Activated CD4-positive, CD25-positive, alpha-beta regulatory T cell (primary cell): Measurements from ENCODE around the gene RIPPLY2.
"Not testable (repeated sequence)": the region's sequence is repeated elsewhere in the genome, so short reads cannot be mapped to it uniquely, and the experiment has no call there.

Source experiments
- DNase-seq, 4 experiments: peaks; one replicate each; lab custom pipeline; 2025; lab: John Stamatoyannopoulos, UW

RIPPLY2 gene

DNA sequence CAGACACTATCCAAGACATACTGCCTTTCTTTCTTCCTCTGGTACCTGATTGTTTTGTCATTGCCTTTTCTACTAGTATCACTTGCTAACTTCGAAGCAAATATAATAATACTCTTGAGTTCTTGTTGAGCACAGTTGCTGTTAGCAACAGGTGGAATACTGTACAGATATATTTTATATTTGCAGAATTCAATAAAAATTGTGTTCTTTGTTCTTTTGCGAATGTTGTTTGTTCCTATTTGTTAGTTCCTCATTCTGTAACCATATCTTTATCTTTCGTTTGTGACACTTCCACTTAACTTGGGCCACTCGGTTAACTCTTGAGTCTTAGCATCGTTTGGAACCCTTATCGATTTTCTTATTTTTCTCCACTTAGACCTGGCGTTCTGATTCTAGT, 7.2 kb downstream of the RIPPLY2 start:
- DNase-seq, result no peak

- no peak for DNase-seq
Observed at GRCh38 chr6:83860782-83861495, 7.8 kb downstream of the RIPPLY2 start.

- DNase-seq, result no peak
Observed at GRCh38 chr6:83862776-83863471, 9.8 kb downstream of the RIPPLY2 start.

GRCh38 chr6:83867043-83867442, 13.9 kb downstream of the RIPPLY2 start:
- DNase-seq, result no peak

DNA sequence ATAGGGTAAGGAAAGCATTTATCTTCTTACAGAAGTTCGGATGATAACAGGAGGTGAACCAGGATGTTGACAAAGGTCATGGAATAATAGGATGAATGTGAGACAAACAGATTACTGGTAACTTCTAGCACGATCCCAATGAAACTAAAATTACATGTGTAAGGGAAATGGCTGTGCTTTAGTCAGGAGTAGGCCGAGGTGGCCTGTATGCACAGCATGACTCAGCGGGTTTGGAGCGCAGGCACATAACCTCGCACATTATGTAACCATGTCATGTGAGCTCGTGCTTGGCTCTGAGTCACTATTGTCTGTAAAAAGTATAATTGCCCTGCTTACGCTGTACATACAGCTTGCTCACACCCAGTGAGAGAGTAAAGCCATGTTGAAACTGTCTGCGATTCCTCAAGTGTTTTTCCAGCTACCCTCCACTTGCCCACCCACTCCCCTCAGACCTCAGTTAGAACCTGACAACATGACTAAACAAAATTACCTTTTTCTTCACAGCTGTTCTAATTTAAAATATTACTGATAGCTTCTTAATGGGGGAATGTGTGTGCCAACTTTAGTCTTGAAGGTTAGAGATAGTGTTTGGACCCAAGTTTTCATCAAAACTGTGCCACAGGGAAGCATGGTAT, 14.5 kb downstream of the RIPPLY2 start:
- DNase-seq, result no peak

DNA sequence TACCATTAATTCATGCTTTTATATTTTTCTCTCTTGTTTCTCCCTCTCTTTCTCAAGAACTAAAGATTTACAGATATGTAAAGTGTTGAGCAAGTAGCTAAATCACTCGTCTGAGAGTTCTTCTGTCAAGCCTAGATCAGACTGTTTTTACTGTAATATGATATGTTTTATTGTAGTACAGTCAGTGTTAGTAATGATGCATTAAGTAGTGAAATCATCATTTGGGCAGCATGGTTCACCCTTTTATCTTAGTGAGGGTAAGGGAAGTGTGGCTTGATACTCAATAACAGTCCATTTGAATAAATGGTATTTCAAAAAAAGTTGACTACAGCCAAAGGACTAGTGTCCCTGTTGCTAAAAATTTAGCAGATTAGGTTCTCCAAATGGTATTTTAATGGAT, 15.5 kb downstream of the RIPPLY2 start:
- DNase-seq, result no peak

DNA sequence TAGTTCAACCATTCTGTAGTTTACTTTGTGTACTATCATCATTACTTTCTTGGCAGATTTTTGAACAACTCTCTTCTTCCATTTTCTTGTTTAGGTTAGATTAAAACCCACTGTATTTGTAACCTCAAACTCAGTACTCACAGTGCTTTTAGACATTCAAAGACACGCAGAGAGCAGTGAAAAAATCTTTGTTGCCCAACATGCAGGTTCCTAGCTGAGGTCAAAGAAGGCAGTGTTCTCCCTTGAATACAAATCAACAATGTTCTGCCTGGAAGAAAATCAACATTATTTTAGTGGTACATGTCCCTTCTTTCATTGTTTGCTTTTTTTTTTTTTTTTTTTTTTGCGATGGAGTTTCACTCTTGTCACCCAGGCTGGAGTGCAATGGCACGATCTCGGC, 17.5 kb downstream of the RIPPLY2 start:
- no peak for DNase-seq

DNA sequence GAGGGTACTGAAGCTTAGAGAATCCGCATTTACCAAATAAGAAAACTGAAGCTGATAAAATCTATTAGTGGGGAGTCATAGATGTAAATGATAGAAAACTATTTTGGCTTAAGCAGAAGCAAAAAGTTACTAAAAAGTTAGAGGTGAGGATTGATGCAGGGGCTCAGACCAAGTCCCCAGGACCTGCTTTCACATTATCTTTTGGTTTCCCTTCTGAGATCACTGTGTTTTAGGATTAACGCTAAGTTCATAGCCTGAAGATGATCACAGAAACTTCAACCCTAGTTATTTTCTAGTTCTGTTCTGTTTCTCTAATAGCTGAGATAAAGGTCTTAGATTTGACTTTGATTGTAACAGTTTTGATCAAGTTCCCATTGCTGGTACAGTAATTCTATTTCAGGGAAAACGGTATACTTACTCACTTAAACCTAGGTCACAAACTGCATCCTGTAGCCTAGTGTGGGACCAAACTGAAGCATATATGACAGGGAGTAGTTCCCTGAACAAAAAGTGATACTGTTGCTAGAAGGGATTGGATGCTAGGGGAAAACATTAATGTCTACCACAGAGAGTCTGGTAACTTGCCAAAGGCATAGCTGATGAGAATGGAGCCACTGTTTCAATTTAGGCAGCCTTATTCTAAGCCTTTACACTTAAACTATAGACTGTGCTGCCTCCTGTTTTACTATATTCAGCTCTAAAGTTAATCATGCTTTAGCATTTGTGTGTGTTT, 19.4 kb downstream of the RIPPLY2 start:
- no peak for DNase-seq

DNA sequence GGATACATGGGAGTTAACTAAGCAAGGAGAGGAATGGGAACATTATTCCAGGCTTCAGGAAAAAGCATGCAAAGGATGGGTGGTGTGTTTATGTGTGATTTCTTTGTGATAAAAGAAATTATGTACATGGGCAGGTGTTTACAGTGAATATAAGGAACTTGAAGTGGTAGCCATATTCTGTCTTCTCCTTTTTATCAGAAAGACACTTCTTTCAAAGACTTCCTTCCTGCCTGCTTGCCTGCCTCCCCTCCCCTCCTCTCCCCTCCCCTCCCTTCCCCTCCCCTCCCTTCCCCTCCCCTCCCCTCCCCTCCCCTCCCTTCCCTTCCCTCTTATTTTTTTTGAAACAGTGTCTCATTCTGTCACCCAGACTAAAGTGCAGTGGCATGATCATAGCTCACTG, 20.7 kb downstream of the RIPPLY2 start:
- no peak for DNase-seq

DNA sequence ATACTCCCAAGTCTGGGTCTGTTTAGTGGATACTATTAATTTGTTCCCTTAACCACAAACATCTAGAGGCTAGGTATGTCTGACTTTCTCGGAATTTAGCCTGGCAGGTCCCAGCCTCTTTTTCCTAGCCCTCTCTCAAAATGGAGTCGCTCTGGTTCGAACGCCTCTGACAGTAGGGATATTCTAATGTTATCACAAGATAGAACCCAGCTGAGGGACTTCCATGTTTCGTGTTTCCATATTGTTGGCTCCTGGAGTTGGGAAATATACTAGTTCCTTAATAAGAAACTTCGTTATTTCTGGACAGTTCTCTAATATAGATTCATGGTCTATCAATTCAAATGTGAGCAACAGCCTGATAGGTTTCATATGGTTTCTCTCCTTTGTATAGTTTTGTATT, 22.7 kb downstream of the RIPPLY2 start:
- no peak for DNase-seq

GRCh38 chr6:83878902-83879644, 25.9 kb downstream of the RIPPLY2 start:
- DNase-seq, result no peak

DNA sequence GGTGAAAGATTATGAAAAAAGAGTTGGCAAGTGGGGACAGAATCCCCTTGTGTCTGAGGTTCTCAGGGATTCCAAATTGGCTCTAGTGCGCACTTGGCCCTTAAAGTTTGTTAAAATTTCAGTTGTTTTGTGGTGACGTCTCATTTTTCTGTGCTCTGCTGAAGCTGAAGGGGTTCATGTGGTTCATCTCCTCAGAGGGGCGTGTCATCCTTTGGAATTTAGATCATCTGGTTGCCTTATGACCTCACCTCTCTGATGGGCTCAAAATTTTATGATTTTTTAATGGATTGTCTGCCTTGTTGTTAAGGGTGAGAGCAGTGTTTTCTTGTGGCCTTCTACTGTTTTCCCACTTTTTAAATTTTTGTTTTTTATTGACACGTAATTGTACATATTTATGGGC, 26.6 kb downstream of the RIPPLY2 start:
- DNase-seq, result no peak

- no peak for DNase-seq
Observed at GRCh38 chr6:83883240-83883639, 30.1 kb downstream of the RIPPLY2 start.

DNA sequence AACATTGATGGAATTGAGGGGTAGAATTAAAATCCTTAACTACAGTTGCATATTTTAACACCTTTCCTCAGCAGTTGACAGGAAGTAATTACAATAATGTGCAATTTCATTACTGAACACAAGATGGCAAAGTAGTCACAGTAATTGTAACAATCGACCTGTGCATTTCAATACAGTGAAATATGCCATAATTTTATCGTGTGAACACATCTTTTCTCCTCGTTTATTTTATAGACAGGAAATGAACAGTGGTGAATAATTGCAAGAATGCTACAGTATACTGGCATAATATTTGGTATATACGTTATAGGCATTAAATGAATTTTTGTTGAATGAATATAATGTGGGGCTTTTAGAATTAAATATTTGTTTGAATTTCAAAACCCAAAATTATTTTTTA, 31.4 kb downstream of the RIPPLY2 start:
- no peak for DNase-seq

- DNase-seq, result no peak
Observed at GRCh38 chr6:83885984-83886383, 32.8 kb downstream of the RIPPLY2 start.

GRCh38 chr6:83889621-83890020, 36.5 kb downstream of the RIPPLY2 start:
- DNase-seq, result no peak

DNA sequence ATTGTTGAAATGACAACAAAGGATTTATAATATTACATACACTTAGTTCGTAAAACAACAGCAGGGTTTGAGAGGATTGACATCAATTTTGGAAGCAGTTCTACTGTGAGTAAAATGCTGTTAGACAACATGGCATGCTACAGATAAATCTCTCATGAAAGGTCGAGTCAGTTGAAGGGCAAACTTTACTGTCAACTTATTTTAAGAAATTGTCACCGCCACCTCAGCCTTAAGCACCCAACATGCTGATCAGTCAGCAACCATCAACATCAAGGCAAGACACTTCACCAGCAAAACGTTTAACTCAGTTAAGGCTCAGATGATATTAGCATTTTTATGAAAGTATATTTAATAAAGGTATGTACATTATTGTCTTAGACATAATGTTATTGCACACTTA, 37.4 kb downstream of the RIPPLY2 start:
- no peak for DNase-seq

DNA sequence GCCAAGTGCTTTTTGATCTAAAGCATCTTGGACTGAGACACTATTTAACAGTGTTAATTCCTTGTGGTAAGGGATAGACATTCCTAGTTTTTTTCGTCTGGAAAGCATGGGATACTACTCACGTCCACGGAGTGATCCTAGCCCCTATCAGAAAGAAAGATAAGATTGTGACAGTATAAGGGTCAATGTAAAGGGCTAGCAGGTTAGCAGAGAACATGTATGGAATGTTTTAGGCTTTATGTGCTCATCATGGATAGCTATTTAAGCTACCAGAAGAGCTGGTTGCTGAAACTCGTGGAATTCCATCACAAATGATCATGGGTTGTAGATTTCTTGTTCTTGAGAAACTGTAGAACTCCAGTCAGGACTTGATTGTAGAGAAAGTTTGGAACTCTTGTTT, 38.4 kb downstream of the RIPPLY2 start:
- DNase-seq, result no peak

- no peak for DNase-seq
Observed at GRCh38 chr6:83893024-83893423, 39.9 kb downstream of the RIPPLY2 start.

GRCh38 chr6:83897094-83897493, 43.9 kb downstream of the RIPPLY2 start:
- not testable (repeated sequence) for DNase-seq

GRCh38 chr6:83901624-83902023, 48.5 kb downstream of the RIPPLY2 start:
- no peak for DNase-seq

DNA sequence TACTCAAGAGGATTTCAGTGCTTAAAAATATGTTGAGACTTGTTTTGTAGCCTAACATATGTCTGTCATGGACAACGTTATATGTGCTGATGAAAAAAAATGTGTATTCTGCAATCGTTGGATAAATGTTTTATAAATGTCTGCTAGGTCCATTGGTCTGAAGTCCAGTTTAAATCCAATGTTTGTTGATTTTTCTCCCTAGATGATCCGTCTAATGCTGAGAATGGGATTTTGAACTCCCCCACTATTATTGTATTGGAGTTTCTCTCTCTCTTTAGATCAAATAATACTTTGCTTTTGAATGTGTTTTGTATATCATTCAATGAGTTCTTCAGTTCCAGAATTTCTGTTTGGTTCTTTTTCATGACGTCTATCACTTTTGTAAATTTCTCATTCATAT, 51.2 kb downstream of the RIPPLY2 start:
- DNase-seq, result no peak
